ENCODE results near the gene GRIK1.

Gene GRIK1

DNA sequence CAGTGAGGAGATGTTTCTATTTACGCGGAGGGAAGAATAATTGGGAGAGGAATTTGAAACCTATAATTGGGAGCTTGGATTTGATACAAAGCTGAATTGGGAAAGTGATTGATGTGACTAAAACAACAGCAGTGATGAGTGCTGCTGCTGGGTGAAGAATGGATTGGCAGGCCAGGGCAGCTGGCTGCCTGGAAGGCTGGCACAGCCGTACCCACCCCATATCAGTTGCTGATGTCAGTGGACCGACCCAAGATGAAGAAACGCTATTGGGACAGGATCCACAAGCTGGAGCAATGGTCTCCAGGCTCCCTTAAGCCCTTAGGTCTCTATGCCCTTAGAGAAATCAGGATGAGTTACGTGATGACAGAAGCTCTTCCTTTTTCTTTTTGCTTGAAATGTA lies 47.4 kb downstream of the GRIK1 start:
- DNase-seq (ENCODE audit: low spot score), result no peak
- no peaks in the 10 kb centered on the region for H3K27me3 ChIP-seq (ENCODE audit: control insufficient read depth in 3 of 3, insufficient read depth in 3 of 3, low read depth in 1 of 3, low read length in 3 of 3)
- no peak overlapping the region for H2AK5ac ChIP-seq (ENCODE audit: low read depth, low read length)
- WGBS, 2 donors (ENCODE audit: extremely low coverage in 2 of 2, insufficient read length in 2 of 2, insufficient replicate concordance in 1 of 2), result no CpG with 5 or more reads among the region's 6 CpGs
- no peak overlapping the region for H2BK120ac ChIP-seq (ENCODE audit: low read depth, low read length)
- H3K4me2 ChIP-seq (ENCODE audit: insufficient read depth, low read length, poor library complexity, severe bottlenecking), result no peak overlapping the region
- no peak overlapping the region for H4K91ac ChIP-seq (ENCODE audit: low read depth, low read length, poor library complexity)
- no peak overlapping the region for H2BK5ac ChIP-seq (ENCODE audit: low read length)
- H3K23ac ChIP-seq (ENCODE audit: low read depth, low read length, poor library complexity), result no peak overlapping the region
- no peak overlapping the region for H2BK12ac ChIP-seq (ENCODE audit: low read length)
- H3K9me3 ChIP-seq (replicated peaks in 1 of 2; ENCODE audit: control insufficient read depth in 2 of 2, insufficient read depth in 1 of 2, low read depth in 1 of 2, low read length in 2 of 2), result no peaks in the 10 kb centered on the region
- no peak overlapping the region for H3K14ac ChIP-seq (ENCODE audit: low read length)
- H3K79me1 ChIP-seq (ENCODE audit: low read depth, low read length), result no peaks in the 10 kb centered on the region
- no peak overlapping the region for H4K8ac ChIP-seq (ENCODE audit: low read depth, low read length)
- no peak overlapping the region for H2AFZ ChIP-seq (ENCODE audit: low read length)
- no peak overlapping the region for H3K4ac ChIP-seq (ENCODE audit: low read length)
- H3K27ac ChIP-seq (replicated peaks; ENCODE audit: low read length), result no peak overlapping the region
- no peaks in the 10 kb centered on the region for H3K4me1 ChIP-seq (ENCODE audit: control insufficient read depth in 2 of 2, insufficient read depth in 1 of 2, low read depth in 1 of 2, low read length in 2 of 2)
- no peak overlapping the region for H3K9ac ChIP-seq (ENCODE audit: low read depth, low read length, poor library complexity)
- H2BK15ac ChIP-seq (ENCODE audit: low read length), result no peak overlapping the region
- no peak overlapping the region for H3K4me3 ChIP-seq (ENCODE audit: low read length in 2 of 2)
- no peaks in the 10 kb centered on the region for H3K36me3 ChIP-seq (replicated peaks in 1 of 2; ENCODE audit: control insufficient read depth in 2 of 2, insufficient read depth in 2 of 2, low read length in 2 of 2)
- peak overlapping the region; percentile 27 for H3K18ac ChIP-seq (ENCODE audit: low read length)

DNA sequence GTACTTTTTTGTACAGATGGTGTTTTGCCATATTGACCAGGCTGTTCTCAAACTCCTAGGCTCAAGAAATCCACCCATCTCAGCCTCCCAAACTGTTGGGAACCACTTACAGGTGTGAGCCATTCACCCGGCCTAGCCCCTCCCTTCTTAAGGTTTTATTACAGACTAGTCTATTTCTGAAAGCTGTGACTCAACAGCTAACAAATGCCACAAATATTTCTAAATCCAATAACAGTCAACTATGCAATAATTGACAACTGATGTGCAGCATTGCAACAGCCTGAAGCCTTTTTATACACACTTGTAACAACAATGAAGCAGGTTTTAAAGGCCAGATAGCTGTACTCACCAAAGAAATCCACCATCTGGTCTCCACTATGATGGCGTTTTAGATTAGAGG lies 51.4 kb downstream of the GRIK1 start:
- no peak overlapping the region for H3K9ac ChIP-seq (ENCODE audit: low read depth, low read length, poor library complexity)
- H3K4me3 ChIP-seq (ENCODE audit: low read length in 2 of 2), result no peak overlapping the region
- no peak overlapping the region for H2BK15ac ChIP-seq (ENCODE audit: low read length)
- no peak overlapping the region for H2BK12ac ChIP-seq (ENCODE audit: low read length)
- H3K4ac ChIP-seq (ENCODE audit: low read length), result no peak overlapping the region
- H3K36me3 ChIP-seq (replicated peaks in 1 of 2; ENCODE audit: control insufficient read depth in 2 of 2, insufficient read depth in 2 of 2, low read length in 2 of 2), result no peaks in the 10 kb centered on the region
- WGBS, 2 donors (ENCODE audit: extremely low coverage in 2 of 2, insufficient read length in 2 of 2, insufficient replicate concordance in 1 of 2), result no CpG with 5 or more reads among the region's 2 CpGs
- H2BK120ac ChIP-seq (ENCODE audit: low read depth, low read length), result no peak overlapping the region
- H4K8ac ChIP-seq (ENCODE audit: low read depth, low read length), result no peak overlapping the region
- H3K23ac ChIP-seq (ENCODE audit: low read depth, low read length, poor library complexity), result no peak overlapping the region
- no peak overlapping the region for H3K18ac ChIP-seq (ENCODE audit: low read length)
- H2AK5ac ChIP-seq (ENCODE audit: low read depth, low read length), result no peak overlapping the region
- no peaks in the 10 kb centered on the region for H3K9me3 ChIP-seq (replicated peaks in 1 of 2; ENCODE audit: control insufficient read depth in 2 of 2, insufficient read depth in 1 of 2, low read depth in 1 of 2, low read length in 2 of 2)
- H3K79me1 ChIP-seq (ENCODE audit: low read depth, low read length), result no peaks in the 10 kb centered on the region
- no peaks in the 10 kb centered on the region for H3K27me3 ChIP-seq (ENCODE audit: control insufficient read depth in 3 of 3, insufficient read depth in 3 of 3, low read depth in 1 of 3, low read length in 3 of 3)
- no peak overlapping the region for H2AFZ ChIP-seq (ENCODE audit: low read length)
- H3K4me2 ChIP-seq (ENCODE audit: insufficient read depth, low read length, poor library complexity, severe bottlenecking), result no peak overlapping the region
- no peak overlapping the region for H2BK5ac ChIP-seq (ENCODE audit: low read length)
- H3K27ac ChIP-seq (replicated peaks; ENCODE audit: low read length), result no peak overlapping the region
- no peak for DNase-seq (ENCODE audit: low spot score)
- no peak overlapping the region for H4K91ac ChIP-seq (ENCODE audit: low read depth, low read length, poor library complexity)
- H3K14ac ChIP-seq (ENCODE audit: low read length), result no peak overlapping the region
- H3K4me1 ChIP-seq (ENCODE audit: control insufficient read depth in 2 of 2, insufficient read depth in 1 of 2, low read depth in 1 of 2, low read length in 2 of 2), result peaks cover 0 to 1% of the 10 kb centered on the region in 2 donors

DNA sequence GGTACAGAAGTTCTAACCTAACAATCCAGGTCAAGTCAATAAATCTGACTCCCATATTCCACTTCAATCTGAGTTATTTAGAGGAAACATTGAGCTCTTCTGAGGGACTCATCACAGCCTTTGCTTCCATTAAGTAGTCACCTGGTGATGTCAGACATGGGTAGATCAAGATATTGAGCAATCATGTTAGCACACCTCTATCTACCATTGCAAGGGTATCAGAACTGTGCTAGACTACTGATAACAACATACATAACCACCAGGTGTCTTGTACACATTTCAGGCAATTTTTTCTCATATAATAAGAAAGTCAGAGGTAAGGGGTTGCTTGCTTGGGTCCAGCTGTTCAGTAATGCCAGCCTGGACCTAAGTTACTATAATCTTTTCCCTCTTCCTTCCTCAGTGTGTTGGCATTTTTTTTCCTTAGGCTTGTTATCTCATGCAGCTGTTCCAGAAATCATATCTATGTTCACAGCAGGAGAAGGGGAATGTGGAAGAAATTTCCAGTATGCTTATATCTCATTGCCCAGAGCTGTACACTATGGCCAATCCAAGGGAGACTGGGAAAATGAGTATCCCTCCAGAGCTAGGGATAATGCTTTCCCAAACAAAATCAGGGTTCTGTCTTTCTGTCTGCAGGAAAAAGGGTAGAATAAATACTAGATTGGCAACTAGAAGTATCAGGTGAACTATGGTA lies 52.3 kb downstream of the GRIK1 start:
- no peak overlapping the region for H3K23ac ChIP-seq (ENCODE audit: low read depth, low read length, poor library complexity)
- peaks cover 0 to 1% of the 10 kb centered on the region in 2 donors for H3K4me1 ChIP-seq (ENCODE audit: control insufficient read depth in 2 of 2, insufficient read depth in 1 of 2, low read depth in 1 of 2, low read length in 2 of 2)
- no peak overlapping the region for H3K9ac ChIP-seq (ENCODE audit: low read depth, low read length, poor library complexity)
- H3K27me3 ChIP-seq (ENCODE audit: control insufficient read depth in 3 of 3, insufficient read depth in 3 of 3, low read depth in 1 of 3, low read length in 3 of 3), result no peaks in the 10 kb centered on the region
- no peak overlapping the region for H3K4me2 ChIP-seq (ENCODE audit: insufficient read depth, low read length, poor library complexity, severe bottlenecking)
- no peak overlapping the region for H2BK5ac ChIP-seq (ENCODE audit: low read length)
- no peak overlapping the region for H2BK15ac ChIP-seq (ENCODE audit: low read length)
- H2AK5ac ChIP-seq (ENCODE audit: low read depth, low read length), result no peak overlapping the region
- H3K27ac ChIP-seq (replicated peaks; ENCODE audit: low read length), result no peak overlapping the region
- no peak overlapping the region for H2BK120ac ChIP-seq (ENCODE audit: low read depth, low read length)
- no peak overlapping the region for H3K4me3 ChIP-seq (ENCODE audit: low read length in 2 of 2)
- no peak overlapping the region for H4K91ac ChIP-seq (ENCODE audit: low read depth, low read length, poor library complexity)
- H3K14ac ChIP-seq (ENCODE audit: low read length), result no peak overlapping the region
- DNase-seq (ENCODE audit: low spot score), result no peak
- H2AFZ ChIP-seq (ENCODE audit: low read length), result no peak overlapping the region
- no peaks in the 10 kb centered on the region for H3K36me3 ChIP-seq (replicated peaks in 1 of 2; ENCODE audit: control insufficient read depth in 2 of 2, insufficient read depth in 2 of 2, low read length in 2 of 2)
- no peak overlapping the region for H4K8ac ChIP-seq (ENCODE audit: low read depth, low read length)
- H3K79me1 ChIP-seq (ENCODE audit: low read depth, low read length), result no peaks in the 10 kb centered on the region
- H3K4ac ChIP-seq (ENCODE audit: low read length), result no peak overlapping the region
- no peak overlapping the region for H2BK12ac ChIP-seq (ENCODE audit: low read length)
- H3K18ac ChIP-seq (ENCODE audit: low read length), result no peak overlapping the region
- H3K9me3 ChIP-seq (replicated peaks in 1 of 2; ENCODE audit: control insufficient read depth in 2 of 2, insufficient read depth in 1 of 2, low read depth in 1 of 2, low read length in 2 of 2), result no peaks in the 10 kb centered on the region

- Histone ChIP-seq H2BK5ac (ENCODE audit: low read length) (no peak overlapping the region), H2AFZ (ENCODE audit: low read length) (no peak overlapping the region), H3K4ac (ENCODE audit: low read length) (no peak overlapping the region), H3K36me3 (replicated peaks in 1 of 2; ENCODE audit: control insufficient read depth in 2 of 2, insufficient read depth in 2 of 2, low read length in 2 of 2) (no peaks in the 10 kb centered on the region), H3K9ac (ENCODE audit: low read depth, low read length, poor library complexity) (no peak overlapping the region), H3K79me1 (ENCODE audit: low read depth, low read length) (no peaks in the 10 kb centered on the region), H4K91ac (ENCODE audit: low read depth, low read length, poor library complexity) (no peak overlapping the region), H3K4me1 (ENCODE audit: control insufficient read depth in 2 of 2, insufficient read depth in 1 of 2, low read depth in 1 of 2, low read length in 2 of 2) (peaks cover 0 to 1% of the 10 kb centered on the region in 2 donors), H3K18ac (ENCODE audit: low read length) (no peak overlapping the region), H3K27ac (replicated peaks; ENCODE audit: low read length) (no peak overlapping the region), H3K4me2 (ENCODE audit: insufficient read depth, low read length, poor library complexity, severe bottlenecking) (no peak overlapping the region), H3K23ac (ENCODE audit: low read depth, low read length, poor library complexity) (no peak overlapping the region), H3K9me3 (replicated peaks in 1 of 2; ENCODE audit: control insufficient read depth in 2 of 2, insufficient read depth in 1 of 2, low read depth in 1 of 2, low read length in 2 of 2) (no peaks in the 10 kb centered on the region), H2BK15ac (ENCODE audit: low read length) (no peak overlapping the region), H3K27me3 (ENCODE audit: control insufficient read depth in 3 of 3, insufficient read depth in 3 of 3, low read depth in 1 of 3, low read length in 3 of 3) (no peaks in the 10 kb centered on the region), H2AK5ac (ENCODE audit: low read depth, low read length) (no peak overlapping the region), H3K4me3 (ENCODE audit: low read length in 2 of 2) (no peak overlapping the region), H4K8ac (ENCODE audit: low read depth, low read length) (no peak overlapping the region), H3K14ac (ENCODE audit: low read length) (no peak overlapping the region), H2BK120ac (ENCODE audit: low read depth, low read length) (no peak overlapping the region), H2BK12ac (ENCODE audit: low read length) (no peak overlapping the region)
- no CpG with 5 or more reads among the region's 1 CpG for WGBS, 2 donors (ENCODE audit: extremely low coverage in 2 of 2, insufficient read length in 2 of 2, insufficient replicate concordance in 1 of 2)
- DNase-seq (ENCODE audit: low spot score), result no peak
These were observed 54.3 kb downstream of the GRIK1 start for GRCh38 chr21:29885491-29885890.

All from neuronal stem cell (in vitro differentiated cells).